SU-DHL-6 (cell line): Measurements from ENCODE around the gene KCTD19.

Experiments used
- EZH2phosphoT487 ChIP-seq: fragments of 200-600 bp; sonication (generic), shearing (Covaris generic); conservative IDR thresholded peaks from 2 replicates; pipeline ENCODE4 v1.6.1; 2018; ENCODE audit warnings: mild to moderate bottlenecking, antibody characterized with exemption, low read length, moderate library complexity, mixed read lengths
- TF ChIP-seq, protein P1 (sequence below): fragments of 200-600 bp; sonication (generic); IDR thresholded peaks from one replicate; pipeline ENCODE4 v1.5.1; 2017; ENCODE audit warnings: antibody characterized with exemption, mild to moderate bottlenecking, low read length, moderate library complexity; ENCODE audit not compliant: insufficient read depth, poor library complexity, severe bottlenecking

DNA sequence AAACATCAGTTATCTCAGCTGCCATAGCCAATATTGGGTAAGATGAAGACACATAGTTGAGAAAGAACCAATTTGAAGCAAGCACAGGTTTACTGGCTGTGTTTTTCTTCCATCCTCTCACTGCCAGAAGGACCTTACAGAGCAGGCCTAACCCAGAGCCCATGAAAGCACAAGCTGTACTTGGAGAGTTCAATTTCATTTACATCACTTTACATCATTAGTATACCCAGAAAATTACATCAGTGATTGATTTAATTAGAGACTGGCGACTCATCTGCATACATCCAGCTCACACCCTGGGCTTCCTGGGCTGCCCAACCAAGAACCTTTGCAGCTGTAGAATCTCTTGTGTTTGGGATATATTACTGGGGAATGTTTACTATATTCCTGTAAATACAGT, 23.8 kb upstream of the KCTD19 start:
- TF ChIP-seq, protein P1, sequence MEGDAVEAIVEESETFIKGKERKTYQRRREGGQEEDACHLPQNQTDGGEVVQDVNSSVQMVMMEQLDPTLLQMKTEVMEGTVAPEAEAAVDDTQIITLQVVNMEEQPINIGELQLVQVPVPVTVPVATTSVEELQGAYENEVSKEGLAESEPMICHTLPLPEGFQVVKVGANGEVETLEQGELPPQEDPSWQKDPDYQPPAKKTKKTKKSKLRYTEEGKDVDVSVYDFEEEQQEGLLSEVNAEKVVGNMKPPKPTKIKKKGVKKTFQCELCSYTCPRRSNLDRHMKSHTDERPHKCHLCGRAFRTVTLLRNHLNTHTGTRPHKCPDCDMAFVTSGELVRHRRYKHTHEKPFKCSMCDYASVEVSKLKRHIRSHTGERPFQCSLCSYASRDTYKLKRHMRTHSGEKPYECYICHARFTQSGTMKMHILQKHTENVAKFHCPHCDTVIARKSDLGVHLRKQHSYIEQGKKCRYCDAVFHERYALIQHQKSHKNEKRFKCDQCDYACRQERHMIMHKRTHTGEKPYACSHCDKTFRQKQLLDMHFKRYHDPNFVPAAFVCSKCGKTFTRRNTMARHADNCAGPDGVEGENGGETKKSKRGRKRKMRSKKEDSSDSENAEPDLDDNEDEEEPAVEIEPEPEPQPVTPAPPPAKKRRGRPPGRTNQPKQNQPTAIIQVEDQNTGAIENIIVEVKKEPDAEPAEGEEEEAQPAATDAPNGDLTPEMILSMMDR = no peak
- no peak for TF ChIP-seq EZH2phosphoT487
